D721Med (cell line): ENCODE measurements around the gene POLA2.
"Not testable (repeated sequence)": the region's sequence is repeated elsewhere in the genome, so short reads cannot be mapped to it uniquely, and the experiment has no call there.

Experiments
- DNase-seq: peaks from one replicate; pipeline ENCODE4 v3.0.0; 2011; ENCODE audit warnings: low spot score; ENCODE audit not compliant: insufficient read length
- FAIRE-seq: peaks from 2 replicates; lab custom pipeline; 2011; peaks lifted over from hg19 to GRCh38; lab: Jason Lieb, UNC
- TF ChIP-seq, protein P1 (sequence below): IDR thresholded peaks from 2 replicates; pipeline ENCODE4 v1.5.1; 2012; ENCODE audit warnings: mild to moderate bottlenecking, control low read depth; ENCODE audit not compliant: insufficient read depth; ENCODE audit errors: missing control alignments

Gene POLA2

DNA sequence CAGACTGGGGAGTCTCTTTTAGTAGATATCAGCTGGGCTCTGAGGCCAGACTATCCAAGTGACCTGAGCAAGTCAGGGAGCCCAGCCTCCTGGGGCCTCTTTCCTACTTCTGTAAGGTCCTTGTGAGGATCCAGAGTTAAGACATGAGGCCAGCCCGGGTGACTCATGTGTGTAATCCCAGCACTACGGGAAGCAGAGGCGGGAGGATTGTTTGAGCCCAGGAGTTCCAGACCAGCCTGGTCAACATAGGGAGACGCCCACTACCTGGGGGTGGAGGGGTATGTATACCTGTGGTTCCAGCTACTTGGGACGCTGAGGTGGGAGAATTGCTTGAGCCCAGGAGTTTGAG lies 36.9 kb upstream of the POLA2 start:
- FAIRE-seq (no peak), DNase-seq (no peak)
- TF ChIP-seq, protein P1, sequence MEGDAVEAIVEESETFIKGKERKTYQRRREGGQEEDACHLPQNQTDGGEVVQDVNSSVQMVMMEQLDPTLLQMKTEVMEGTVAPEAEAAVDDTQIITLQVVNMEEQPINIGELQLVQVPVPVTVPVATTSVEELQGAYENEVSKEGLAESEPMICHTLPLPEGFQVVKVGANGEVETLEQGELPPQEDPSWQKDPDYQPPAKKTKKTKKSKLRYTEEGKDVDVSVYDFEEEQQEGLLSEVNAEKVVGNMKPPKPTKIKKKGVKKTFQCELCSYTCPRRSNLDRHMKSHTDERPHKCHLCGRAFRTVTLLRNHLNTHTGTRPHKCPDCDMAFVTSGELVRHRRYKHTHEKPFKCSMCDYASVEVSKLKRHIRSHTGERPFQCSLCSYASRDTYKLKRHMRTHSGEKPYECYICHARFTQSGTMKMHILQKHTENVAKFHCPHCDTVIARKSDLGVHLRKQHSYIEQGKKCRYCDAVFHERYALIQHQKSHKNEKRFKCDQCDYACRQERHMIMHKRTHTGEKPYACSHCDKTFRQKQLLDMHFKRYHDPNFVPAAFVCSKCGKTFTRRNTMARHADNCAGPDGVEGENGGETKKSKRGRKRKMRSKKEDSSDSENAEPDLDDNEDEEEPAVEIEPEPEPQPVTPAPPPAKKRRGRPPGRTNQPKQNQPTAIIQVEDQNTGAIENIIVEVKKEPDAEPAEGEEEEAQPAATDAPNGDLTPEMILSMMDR, result no peak

DNA sequence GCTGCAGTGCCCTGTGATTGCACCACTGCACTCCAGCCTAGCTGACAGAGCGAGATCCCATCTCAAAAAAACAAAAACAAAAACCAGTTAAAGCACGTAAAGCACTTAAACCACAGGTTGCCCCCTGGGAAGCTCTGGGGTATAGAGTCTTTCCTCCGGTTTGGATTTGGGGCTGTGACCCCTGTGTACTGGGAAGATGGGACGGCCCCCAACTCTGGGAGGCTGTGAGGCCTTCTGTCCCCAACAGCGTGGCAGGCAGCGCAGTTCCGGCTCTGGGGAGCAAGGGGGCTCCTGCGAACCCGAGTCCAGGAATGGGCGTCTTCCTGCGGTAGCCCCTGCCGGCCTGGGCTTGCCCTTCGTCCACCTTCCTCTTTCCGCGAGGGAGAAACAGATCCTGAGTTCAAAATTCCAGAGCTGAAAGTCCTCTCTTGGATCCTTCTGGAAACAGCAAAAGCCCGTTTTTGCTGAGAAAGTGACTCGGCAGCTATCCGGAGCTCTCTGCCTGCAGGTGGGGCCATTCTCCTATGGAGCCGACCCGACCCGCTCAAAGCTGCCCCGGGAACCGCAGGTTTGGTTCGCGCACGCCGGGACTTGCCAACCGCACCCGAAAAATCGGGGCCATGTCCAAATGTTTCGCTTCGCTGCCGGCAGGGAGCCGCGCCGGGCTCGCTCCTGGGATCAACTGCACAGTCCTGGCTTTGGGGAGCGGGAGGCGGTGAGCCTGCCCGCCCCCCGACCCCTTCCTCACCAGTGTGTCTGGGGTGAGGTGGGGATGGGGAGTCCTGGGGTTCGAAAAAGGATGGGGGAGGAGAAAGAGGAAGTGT lies 36.3 kb upstream of the POLA2 start:
- FAIRE-seq, result no peak
- no peak for DNase-seq
- TF ChIP-seq, protein P1, result peak; percentile 44

DNA sequence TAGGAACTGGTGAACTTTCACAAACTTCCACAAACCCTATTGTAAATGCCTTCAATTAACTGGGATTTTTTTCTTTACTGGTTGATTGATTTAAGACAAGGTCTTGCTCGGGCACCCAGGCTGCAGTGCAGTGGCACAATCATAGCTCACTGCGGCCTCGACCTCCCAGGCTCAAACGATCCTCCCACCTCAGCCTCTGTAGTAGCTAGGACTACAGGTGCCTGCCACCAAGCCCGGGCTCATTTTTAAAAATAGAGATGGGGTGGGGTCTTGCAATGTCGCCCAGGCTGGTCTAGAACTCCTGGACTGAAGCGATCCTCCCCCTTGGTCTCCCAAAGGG lies 35.7 kb upstream of the POLA2 start:
- TF ChIP-seq, protein P1, result no peak
- no peak for FAIRE-seq
- DNase-seq, result no peak

DNA sequence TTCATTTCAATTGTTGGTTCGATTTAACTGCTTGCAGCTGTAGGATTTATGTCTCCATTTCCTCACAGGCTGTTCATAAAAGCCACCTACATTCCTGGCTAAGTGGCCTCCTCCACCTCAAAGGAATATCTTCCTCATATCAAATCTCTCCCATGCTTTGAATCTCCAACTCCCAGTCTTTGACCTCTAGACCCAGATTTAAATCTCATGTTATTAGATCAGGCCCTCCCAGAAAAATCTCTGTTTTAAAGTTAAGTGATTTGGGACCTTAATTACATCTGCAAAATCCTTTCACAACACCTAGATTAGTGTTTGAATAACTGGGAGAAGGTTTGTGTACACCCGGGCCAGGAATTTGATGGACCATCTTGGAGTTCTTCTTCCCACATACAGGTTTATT lies 33.9 kb upstream of the POLA2 start:
- TF ChIP-seq, protein P1, result no peak
- FAIRE-seq, result no peak
- no peak for DNase-seq

DNA sequence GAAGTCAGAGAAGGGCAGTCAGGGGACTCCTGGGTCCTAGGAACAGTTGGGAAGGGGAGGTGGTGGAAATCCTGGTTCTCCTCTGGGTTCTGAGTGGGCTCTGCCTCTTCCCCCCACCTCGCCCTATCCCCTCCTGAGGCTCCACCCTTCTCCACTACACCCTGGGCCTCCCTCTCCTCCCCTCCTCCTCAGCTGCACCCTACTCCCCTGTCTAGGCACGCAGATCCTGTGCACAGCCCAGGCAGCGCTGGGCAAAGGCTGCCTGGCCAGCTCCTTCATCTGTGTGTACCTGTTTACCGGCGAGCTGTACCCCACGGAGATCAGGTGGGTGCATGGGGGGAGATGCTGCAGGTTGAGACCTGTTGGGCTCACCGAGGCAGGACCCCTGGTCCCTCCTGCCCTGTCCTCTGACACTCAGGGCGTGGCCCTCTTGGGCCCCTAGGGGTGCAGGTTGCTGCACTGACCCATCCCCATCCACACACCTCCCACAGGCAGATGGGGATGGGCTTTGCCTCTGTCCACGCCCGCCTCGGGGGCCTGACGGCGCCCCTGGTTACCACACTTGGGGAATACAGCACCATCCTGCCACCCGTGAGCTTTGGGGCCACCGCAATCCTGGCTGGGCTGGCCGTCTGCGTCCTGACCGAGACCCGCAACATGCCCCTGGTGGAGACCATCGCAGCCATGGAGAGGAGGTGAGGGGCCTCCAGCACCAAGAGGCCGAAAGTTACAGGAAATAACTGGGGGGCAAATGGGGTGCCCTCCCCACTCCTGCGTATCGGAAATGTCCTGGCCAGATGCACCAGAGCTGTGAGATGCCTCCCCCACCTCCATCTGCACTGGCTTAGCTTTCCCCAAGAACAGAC lies 25.3 kb upstream of the POLA2 start:
- DNase-seq (no peak), FAIRE-seq (no peak)
- TF ChIP-seq, protein P1, result no peak

DNA sequence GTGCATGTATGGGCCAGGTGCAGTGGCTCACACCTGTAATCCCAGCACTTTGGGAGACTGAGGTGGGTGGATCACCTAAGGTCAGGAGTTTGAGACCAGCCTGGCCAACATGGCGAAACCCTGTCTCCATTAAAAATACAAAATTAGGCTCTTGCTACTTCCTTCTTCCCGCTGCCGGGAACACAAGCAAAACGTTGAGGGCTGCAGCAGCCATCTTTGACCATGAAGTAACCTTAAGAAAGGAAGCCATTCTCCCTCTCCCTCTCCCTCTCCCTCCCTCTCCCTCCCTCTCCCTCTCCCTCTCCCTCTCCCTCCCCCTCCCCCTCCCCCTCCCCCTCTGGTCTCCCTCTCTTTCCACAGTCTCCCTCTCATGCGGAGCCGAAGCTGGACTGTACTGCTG lies 23.5 kb upstream of the POLA2 start:
- not testable (repeated sequence) for DNase-seq, FAIRE-seq

DNA sequence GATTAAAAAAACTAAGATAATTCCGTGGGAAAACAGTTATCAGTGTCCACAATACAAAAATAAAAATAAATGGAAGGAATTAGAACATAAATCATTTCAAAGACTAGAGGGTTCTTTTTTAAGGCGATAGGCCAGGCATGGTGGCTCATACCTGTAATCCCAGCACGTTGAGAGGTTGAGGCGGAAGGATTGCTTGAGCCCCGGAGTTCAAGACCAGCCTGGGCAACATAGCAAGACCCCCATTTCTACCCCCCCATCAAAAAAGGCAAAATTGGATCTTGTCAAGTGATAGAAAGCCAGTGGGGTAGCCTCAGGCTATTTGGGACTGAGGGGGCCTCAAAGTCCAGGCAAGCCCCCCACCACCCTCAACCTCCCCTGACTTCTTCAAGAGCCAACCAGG lies 20.6 kb upstream of the POLA2 start:
- FAIRE-seq, result no peak
- TF ChIP-seq, protein P1, result no peak
- DNase-seq, result no peak
